NCI-H2029 treated with DMSO at 0.1 percent for 48 hours (cell line): ENCODE data around the gene PCDHB12.
A peak's percentile ranks its signal among the peaks of the same experiment; 100 is the strongest.
"Not testable (repeated sequence)": the region's sequence is repeated elsewhere in the genome, so short reads cannot be mapped to it uniquely, and the experiment has no call there.

ENCODE experiments used
- DNase-seq: peaks from one replicate; lab custom pipeline; 2025; lab: John Stamatoyannopoulos, UW

Gene PCDHB12

GRCh38 chr5:141210281-141210680, 1.8 kb downstream of the PCDHB12 start:
- DNase-seq: not testable (repeated sequence)

GRCh38 chr5:141210849-141211248, 2.3 kb downstream of the PCDHB12 start:
- not testable (repeated sequence) for DNase-seq

GRCh38 chr5:141213656-141214339, 5.3 kb downstream of the PCDHB12 start, which contains the start of gene PCDHB13:
Gene PCDHB13 (plus strand): TSS chr5:141213919. CDS start chr5:141214124, 205 bp downstream.
- DNase-seq: not testable (repeated sequence)

GRCh38 chr5:141214583-141214982, 6.1 kb downstream of the PCDHB12 start:
- not testable (repeated sequence) for DNase-seq

GRCh38 chr5:141215504-141215903, 7.0 kb downstream of the PCDHB12 start:
- not testable (repeated sequence) for DNase-seq

GRCh38 chr5:141216035-141216434, 7.5 kb downstream of the PCDHB12 start:
- DNase-seq: not testable (repeated sequence)

- DNase-seq: peak; percentile 19
Measured at GRCh38 chr5:141223112-141223783, 14.7 kb downstream of the PCDHB12 start, which contains the start of gene PCDHB14. Gene PCDHB14 (plus strand): TSS chr5:141223343. CDS start chr5:141223506, 163 bp downstream.

GRCh38 chr5:141224844-141225243, 16.3 kb downstream of the PCDHB12 start:
- DNase-seq: not testable (repeated sequence)

GRCh38 chr5:141225421-141225820, 16.9 kb downstream of the PCDHB12 start:
- DNase-seq: not testable (repeated sequence)

GRCh38 chr5:141234109-141234667, 25.7 kb downstream of the PCDHB12 start:
- DNase-seq: no peak

GRCh38 chr5:141235922-141236321, 27.4 kb downstream of the PCDHB12 start:
- not testable (repeated sequence) for DNase-seq

GRCh38 chr5:141236516-141237313, 28.2 kb downstream of the PCDHB12 start:
- DNase-seq: no peak

- no peak for DNase-seq
Measured at GRCh38 chr5:141241496-141241895, 33.0 kb downstream of the PCDHB12 start.

GRCh38 chr5:141245250-141245717, 36.8 kb downstream of the PCDHB12 start, which contains the start of gene PCDHB15:
Gene PCDHB15 (plus strand): TSS chr5:141245395. CDS start chr5:141245579, 184 bp downstream.
- no peak for DNase-seq

- DNase-seq: not testable (repeated sequence)
Measured at GRCh38 chr5:141246971-141247370, 38.5 kb downstream of the PCDHB12 start.

- DNase-seq: not testable (repeated sequence)
Measured at GRCh38 chr5:141247434-141247833, 38.9 kb downstream of the PCDHB12 start.

GRCh38 chr5:141250576-141250975, 42.1 kb downstream of the PCDHB12 start:
- no peak for DNase-seq

- DNase-seq: no peak
Measured at GRCh38 chr5:141258464-141258863, 49.9 kb downstream of the PCDHB12 start.

GRCh38 chr5:141258948-141259347, 50.4 kb downstream of the PCDHB12 start:
- no peak for DNase-seq

GRCh38 chr5:141260458-141261237, 52.1 kb downstream of the PCDHB12 start:
- DNase-seq: no peak

GRCh38 chr5:141261238-141261546, 52.7 kb downstream of the PCDHB12 start:
- DNase-seq: no peak
